ENCODE data around the gene SRBD1. TPM values are rescaled to one million over a fixed set of nuclear protein-coding genes. Genes with fewer than 3 reads are reported as not detected.
A peak's percentile ranks its signal among the peaks of the same experiment; 100 is the strongest.

Gene SRBD1
- total RNA-seq, 3 donors from 2014 or later = 21.1 to 30.2 (median 21.9) TPM

- DNase-seq (ENCODE audit: low spot score in 2 of 2) = peak; percentile 57 to 59
- Histone ChIP-seq H3K36me3 (no peaks in the 10 kb centered on the region), H3K4me3 (peak within 1 kb of the TSS; percentile 75 to 97 (median 87)), H3K27me3 (no peaks in the 10 kb centered on the region), H3K9me3 (no peaks in the 10 kb centered on the region), H3K4me1 (no peaks in the 10 kb centered on the region), H3K27ac (peak within 1 kb of the TSS; percentile 99 to 100)
- intact Hi-C loops (cut with DNase I; ENCODE audit: low total_unique reads) = no loop called here
- TF ChIP-seq CTCF (IDR thresholded peaks at IDR 0.05) (no peak), POLR2A (IDR thresholded peaks at IDR 0.05) (no peak), POLR2AphosphoS5 (IDR thresholded peaks at IDR 0.05) (no peak)
Observed at GRCh38 chr2:45651415-45652089, 40.5 kb upstream of the SRBD1 start, which contains the start of gene PRKCE. TSS of gene PRKCE (plus strand) at chr2:45651675.

GRCh38 chr2:45650851-45651414 is 39.9 kb upstream of the SRBD1 start:
- H3K9me3 ChIP-seq = no peaks in the 10 kb centered on the region
- H3K4me1 ChIP-seq = no peaks in the 10 kb centered on the region
- no peaks in the 10 kb centered on the region for H3K36me3 ChIP-seq
- H3K4me3 ChIP-seq = peak overlapping the region; percentile 75 to 97 (median 87)
- TF ChIP-seq CTCF (IDR thresholded peaks at IDR 0.05) = peak; percentile 34 to 62 (median 60)
- peak; percentile 92 to 97 (median 92) for TF ChIP-seq POLR2AphosphoS5 (IDR thresholded peaks at IDR 0.05)
- no peak for TF ChIP-seq POLR2A (IDR thresholded peaks at IDR 0.05)
- peak; percentile 76 to 94 for DNase-seq (ENCODE audit: low spot score in 2 of 2)
- H3K27me3 ChIP-seq = no peaks in the 10 kb centered on the region
- intact Hi-C loops (cut with DNase I; ENCODE audit: low total_unique reads) = no loop called here
- peak overlapping the region; percentile 99 to 100 for H3K27ac ChIP-seq

- H3K9me3 ChIP-seq = no peaks in the 10 kb centered on the region
- H3K36me3 ChIP-seq = no peaks in the 10 kb centered on the region
- H3K27me3 ChIP-seq = no peaks in the 10 kb centered on the region
- H3K4me3 ChIP-seq = peak overlapping the region; percentile 75 to 97 (median 87)
- peak overlapping the region; percentile 99 to 100 for H3K27ac ChIP-seq
- H3K4me1 ChIP-seq = no peaks in the 10 kb centered on the region
- DNase-seq (ENCODE audit: low spot score in 2 of 2) = peak; percentile 61 to 75
- intact Hi-C loops (cut with DNase I; ENCODE audit: low total_unique reads) = no loop called here
- no peak for TF ChIP-seq POLR2AphosphoS5 (IDR thresholded peaks at IDR 0.05)
- no peak for TF ChIP-seq POLR2A (IDR thresholded peaks at IDR 0.05)
- TF ChIP-seq CTCF (IDR thresholded peaks at IDR 0.05) = no peak
Observed at GRCh38 chr2:45649858-45650811, 39.1 kb upstream of the SRBD1 start.

GRCh38 chr2:45649462-45649857 is 38.4 kb upstream of the SRBD1 start:
- Histone ChIP-seq H3K36me3 (no peaks in the 10 kb centered on the region), H3K4me3 (peak overlapping the region; percentile 75 to 97 (median 87)), H3K27ac (peak overlapping the region; percentile 99 to 100), H3K9me3 (no peaks in the 10 kb centered on the region), H3K27me3 (no peaks in the 10 kb centered on the region), H3K4me1 (no peaks in the 10 kb centered on the region)
- intact Hi-C loops (cut with DNase I; ENCODE audit: low total_unique reads) = no loop called here
- TF ChIP-seq CTCF (IDR thresholded peaks at IDR 0.05) (no peak), POLR2AphosphoS5 (IDR thresholded peaks at IDR 0.05) (no peak), POLR2A (IDR thresholded peaks at IDR 0.05) (no peak)
- no peak for DNase-seq (ENCODE audit: low spot score in 2 of 2)

All from breast epithelium (tissue), 4 donors.